Body of pancreas (tissue), 4 donors: ENCODE data around the gene ETV1. TPM values are rescaled to one million over a fixed set of nuclear protein-coding genes. Genes with fewer than 3 reads are reported as not detected.

Experiments used
- ATAC-seq: fragments of 150-250 bp; one replicate; pipeline ENCODE4 v1.9.1; 2016
- DNase-seq, 4 donors: peaks; one replicate each; pipeline ENCODE4 v3.0.0-alpha.2; 2019
- H3K27ac ChIP-seq, 4 donors: fragments of 200-600 bp; sonication (generic); 1 replicate in 3 of 4; 2 replicates in 1 of 4; pipeline versions ENCODE4 v1.5.1 to v1.6.1; 2016 to 2019; ENCODE audit warnings: mild to moderate bottlenecking in 1 of 4, mixed read lengths in 1 of 4, moderate library complexity in 1 of 4
- H3K27me3 ChIP-seq, 2 donors: fragments of 200-600 bp; sonication (generic); one replicate each; pipeline ENCODE4 v1.6.0; 2016; ENCODE audit warnings: mild to moderate bottlenecking in 1 of 2
- H3K36me3 ChIP-seq, 2 donors: fragments of 200-600 bp; sonication (generic); replicated peaks in 1 of 2; 2 replicates each; pipeline ENCODE4 v1.5.1; 2016; ENCODE audit warnings: low read depth in 2 of 2; ENCODE audit not compliant: insufficient read depth in 1 of 2
- H3K4me1 ChIP-seq: fragments of 200-600 bp; sonication (generic); one replicate; pipeline ENCODE4 v1.6.0; 2016
- H3K4me3 ChIP-seq, 2 donors: fragments of 200-600 bp; sonication (generic); 1 replicate in 1 of 2; 2 replicates in 1 of 2; pipeline ENCODE4 v1.5.1; 2016 to 2019
- H3K9me3 ChIP-seq, 3 donors: fragments of 200-600 bp; sonication (generic); 1 replicate in 2 of 3; 2 replicates in 1 of 3; pipeline ENCODE4 v1.5.1; 2016
- POLR2A ChIP-seq, 3 donors: fragments of 450-650 bp; IDR thresholded peaks; one replicate each; pipeline ENCODE4 v1.6.1; 2016; ENCODE audit warnings: antibody characterized with exemption in 3 of 3, mild to moderate bottlenecking in 2 of 3
- WGBS, 2 donors: methylation state at CpG; one replicate each; pipeline ENCODE4 v1.1.5; 2017; 5-methylcytosine and 5-hydroxymethylcytosine counted together
- intact Hi-C: fragments of 100-400 bp; cut with DNase I; formaldehyde crosslinking; loops from one replicate; pipeline ENCODE4 v1.15.1; 2023
- total RNA-seq, 2 donors: library from RNA; depleted of rRNA; stranded (reverse); fragments of >200 nt; gene quantifications; one replicate each; pipeline ENCODE4 v1.1.0, GENCODE V29; 2016
- TF ChIP-seq, protein P1 (sequence below), 7 experiments: fragments of 450-650 bp in 4 of 7; fragments of 200-600 bp in 3 of 7; sonication (generic) in 3 of 7; IDR thresholded peaks; one replicate each; pipeline ENCODE4 v1.5.1; 2016 to 2019; ENCODE audit warnings: antibody characterized with exemption in 7 of 7

ETV1 gene
- total RNA-seq, 2 donors from 2014 or later, result 2.6 TPM

DNA sequence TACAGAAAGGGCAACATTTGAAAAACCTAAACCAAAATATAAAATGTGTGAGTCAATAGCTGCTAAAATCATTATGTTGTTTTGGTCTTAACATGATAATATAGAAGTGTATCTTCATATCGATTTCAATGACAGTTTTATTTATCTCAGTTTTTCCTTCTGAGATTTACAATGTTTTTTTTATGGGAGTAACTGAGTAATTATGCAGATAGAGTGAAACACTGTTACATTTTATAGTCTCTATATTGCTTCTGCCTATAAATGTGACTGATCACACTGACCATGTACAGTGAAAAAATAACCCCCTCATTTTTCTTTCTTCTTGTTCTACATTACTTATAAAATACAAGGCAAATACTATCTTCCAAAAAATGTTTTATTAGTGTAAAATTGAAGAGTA is 81.6 kb downstream of the ETV1 start:
- Histone ChIP-seq H3K9me3 (no peaks in the 10 kb centered on the region), H3K36me3 (no peaks in the 10 kb centered on the region), H3K4me1 (no peaks in the 10 kb centered on the region), H3K4me3 (no peak overlapping the region), H3K27me3 (no peaks in the 10 kb centered on the region), H3K27ac (no peak overlapping the region)
- TF ChIP-seq, protein P1, sequence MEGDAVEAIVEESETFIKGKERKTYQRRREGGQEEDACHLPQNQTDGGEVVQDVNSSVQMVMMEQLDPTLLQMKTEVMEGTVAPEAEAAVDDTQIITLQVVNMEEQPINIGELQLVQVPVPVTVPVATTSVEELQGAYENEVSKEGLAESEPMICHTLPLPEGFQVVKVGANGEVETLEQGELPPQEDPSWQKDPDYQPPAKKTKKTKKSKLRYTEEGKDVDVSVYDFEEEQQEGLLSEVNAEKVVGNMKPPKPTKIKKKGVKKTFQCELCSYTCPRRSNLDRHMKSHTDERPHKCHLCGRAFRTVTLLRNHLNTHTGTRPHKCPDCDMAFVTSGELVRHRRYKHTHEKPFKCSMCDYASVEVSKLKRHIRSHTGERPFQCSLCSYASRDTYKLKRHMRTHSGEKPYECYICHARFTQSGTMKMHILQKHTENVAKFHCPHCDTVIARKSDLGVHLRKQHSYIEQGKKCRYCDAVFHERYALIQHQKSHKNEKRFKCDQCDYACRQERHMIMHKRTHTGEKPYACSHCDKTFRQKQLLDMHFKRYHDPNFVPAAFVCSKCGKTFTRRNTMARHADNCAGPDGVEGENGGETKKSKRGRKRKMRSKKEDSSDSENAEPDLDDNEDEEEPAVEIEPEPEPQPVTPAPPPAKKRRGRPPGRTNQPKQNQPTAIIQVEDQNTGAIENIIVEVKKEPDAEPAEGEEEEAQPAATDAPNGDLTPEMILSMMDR (IDR thresholded peaks at IDR 0.05), result no peak
- TF ChIP-seq POLR2A (IDR thresholded peaks at IDR 0.05), result no peak
- WGBS, 2 donors, result 69 to 71% methylated on average over 1 of the region's 1 CpG
- intact Hi-C loops, result no loop called here
- DNase-seq (no peak), ATAC-seq (no peak)

DNA sequence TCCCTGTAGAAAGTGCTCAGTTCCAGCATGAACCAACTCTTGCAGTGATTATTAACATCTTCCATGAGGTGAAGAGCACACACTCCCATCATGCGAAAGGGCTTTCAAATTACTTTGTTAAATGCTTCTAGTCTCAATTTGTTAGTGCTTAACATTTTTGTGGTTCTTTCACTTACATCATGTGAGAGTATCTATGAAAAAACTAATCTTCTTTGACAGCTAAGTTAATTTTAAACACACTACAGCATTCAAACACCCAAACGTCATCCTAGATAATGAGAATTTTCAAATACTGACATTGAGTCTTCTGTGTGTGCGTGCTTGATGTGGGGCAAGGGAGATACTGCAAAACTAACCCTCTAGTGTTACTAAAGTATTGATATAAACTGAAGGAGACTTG is 84.8 kb downstream of the ETV1 start:
- intact Hi-C loops, result no loop called here
- DNase-seq (no peak), ATAC-seq (no peak)
- no peaks in the 10 kb centered on the region for H3K36me3 ChIP-seq
- no peak overlapping the region for H3K27ac ChIP-seq
- 40 to 56% methylated on average over 3 of the region's 3 CpGs for WGBS, 2 donors
- no peaks in the 10 kb centered on the region for H3K9me3 ChIP-seq
- TF ChIP-seq, protein P1 (IDR thresholded peaks at IDR 0.05), result no peak
- no peak for TF ChIP-seq POLR2A (IDR thresholded peaks at IDR 0.05)
- no peaks in the 10 kb centered on the region for H3K27me3 ChIP-seq
- H3K4me3 ChIP-seq, result no peak overlapping the region
- peaks cover 2% of the 10 kb centered on the region for H3K4me1 ChIP-seq

DNA sequence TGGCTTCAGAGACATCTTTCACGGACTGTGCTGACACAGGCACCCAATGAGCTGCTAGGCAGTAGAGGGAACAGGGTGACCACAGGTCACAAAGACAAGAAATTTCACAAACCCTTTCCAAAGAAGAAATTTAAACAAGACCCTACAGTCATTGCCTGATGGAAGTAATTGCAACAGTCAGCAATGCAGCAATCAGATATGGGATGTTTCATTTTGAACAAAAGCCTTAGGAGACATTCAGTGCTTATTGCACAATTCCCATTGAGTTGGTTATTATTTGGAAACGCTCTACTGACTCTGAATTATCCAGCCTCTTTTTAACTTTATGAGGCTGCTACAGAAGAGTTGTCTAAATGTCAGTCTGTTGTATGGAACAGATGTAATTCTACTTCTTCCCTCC is 85.5 kb downstream of the ETV1 start:
- WGBS, 2 donors, result 59 to 77% methylated on average over 2 of the region's 2 CpGs
- no peak for ATAC-seq

DNA sequence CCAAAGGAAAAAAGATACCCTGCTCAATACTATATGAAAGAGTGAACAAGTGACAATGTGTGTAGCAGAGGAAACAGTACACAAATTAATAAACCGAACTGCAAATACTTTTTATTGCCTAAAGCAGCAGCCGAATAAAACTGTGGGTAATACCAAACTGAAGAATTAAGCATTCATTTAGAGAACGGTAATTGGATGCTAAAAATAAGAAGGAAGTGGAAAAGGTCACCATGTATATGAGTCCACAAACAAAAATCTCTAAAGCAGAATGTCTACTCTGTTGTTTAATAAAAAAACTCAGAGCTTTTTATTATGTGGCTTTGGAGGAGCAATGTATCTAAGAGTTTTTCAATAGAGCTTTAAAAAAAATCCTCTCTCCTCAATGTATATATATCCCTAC is 87.9 kb downstream of the ETV1 start:
- no peak for DNase-seq
- intact Hi-C loops, result no loop called here
- no peak for ATAC-seq
- 68 to 74% methylated on average over 3 of the region's 3 CpGs for WGBS, 2 donors
- Histone ChIP-seq H3K36me3 (no peaks in the 10 kb centered on the region), H3K27me3 (no peaks in the 10 kb centered on the region), H3K4me1 (peaks cover 7% of the 10 kb centered on the region), H3K4me3 (no peak overlapping the region), H3K27ac (no peak overlapping the region), H3K9me3 (no peaks in the 10 kb centered on the region)
- no peak for TF ChIP-seq POLR2A (IDR thresholded peaks at IDR 0.05)
- TF ChIP-seq, protein P1 (IDR thresholded peaks at IDR 0.05), result no peak

More for the DNA sequence above, 85.5 kb downstream of the ETV1 start:
- Histone ChIP-seq H3K9me3 (no peaks in the 10 kb centered on the region), H3K4me1 (peaks cover 7% of the 10 kb centered on the region), H3K36me3 (no peaks in the 10 kb centered on the region), H3K27me3 (no peaks in the 10 kb centered on the region), H3K27ac (no peak overlapping the region), H3K4me3 (no peak overlapping the region)
- DNase-seq, result no peak
- intact Hi-C loops, result no loop called here
- TF ChIP-seq, protein P1 (IDR thresholded peaks at IDR 0.05), result no peak
- no peak for TF ChIP-seq POLR2A (IDR thresholded peaks at IDR 0.05)

DNA sequence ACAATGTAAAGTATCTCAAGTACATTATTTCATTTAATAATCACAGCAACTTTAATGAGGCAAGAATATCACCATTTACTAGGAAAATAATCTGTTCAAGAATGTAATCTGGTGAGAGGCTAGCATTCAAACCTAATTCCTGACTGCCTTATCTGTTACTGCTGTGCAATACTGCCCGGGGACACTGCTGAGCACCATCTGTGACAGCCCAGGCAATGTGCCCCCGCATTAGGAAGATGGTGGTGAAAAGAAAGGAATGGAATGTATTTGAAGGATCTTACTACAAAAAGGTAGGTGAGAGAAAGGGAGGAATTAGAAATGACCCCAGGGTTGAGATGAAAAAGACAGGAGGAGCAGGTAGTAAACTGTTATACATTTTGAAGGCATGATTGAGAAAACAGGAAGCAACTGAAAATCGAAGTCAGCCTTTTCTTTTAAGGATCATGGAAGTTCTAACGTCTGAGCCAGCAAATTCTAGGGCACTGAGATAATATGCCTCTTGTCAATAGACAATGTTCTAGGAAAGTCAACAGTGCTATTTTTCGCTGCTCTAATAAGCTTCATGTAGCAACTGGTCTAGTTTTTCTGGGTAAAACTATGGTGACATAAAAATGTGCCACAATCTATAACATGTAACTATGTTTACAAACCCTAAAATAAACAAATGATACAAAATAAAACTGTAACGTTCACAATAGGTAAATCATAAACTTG is 90.4 kb downstream of the ETV1 start:
- ATAC-seq, result peak; percentile 47
- TF ChIP-seq, protein P1 (IDR thresholded peaks at IDR 0.05), result no peak
- no peak for TF ChIP-seq POLR2A (IDR thresholded peaks at IDR 0.05)
- 33 to 40% methylated on average over 6 of the region's 6 CpGs for WGBS, 2 donors

More for the DNA sequence above, 90.4 kb downstream of the ETV1 start:
- Histone ChIP-seq H3K36me3 (no peaks in the 10 kb centered on the region), H3K9me3 (no peaks in the 10 kb centered on the region), H3K27me3 (no peaks in the 10 kb centered on the region), H3K4me1 (peaks cover 7% of the 10 kb centered on the region), H3K27ac (no peak overlapping the region), H3K4me3 (no peak overlapping the region)
- intact Hi-C loops, result no loop called here
- no peak for DNase-seq
